Astrocyte (in vitro differentiated cells and primary cell): Measurements from ENCODE around the gene CNTLN.

Experiments
- EZH2 ChIP-seq: IDR thresholded peaks from 2 replicates; pipeline ENCODE4 v1.6.1; 2012; ENCODE audit warnings: mild to moderate bottlenecking, low read length, inconsistent platforms; ENCODE audit not compliant: insufficient read depth
- TF ChIP-seq, protein P1 (sequence below): IDR thresholded peaks from 2 replicates; pipeline ENCODE4 v1.5.1; 2011; ENCODE audit warnings: low read depth, mild to moderate bottlenecking, inconsistent platforms, low read length, moderate library complexity; ENCODE audit not compliant: insufficient read depth

DNA sequence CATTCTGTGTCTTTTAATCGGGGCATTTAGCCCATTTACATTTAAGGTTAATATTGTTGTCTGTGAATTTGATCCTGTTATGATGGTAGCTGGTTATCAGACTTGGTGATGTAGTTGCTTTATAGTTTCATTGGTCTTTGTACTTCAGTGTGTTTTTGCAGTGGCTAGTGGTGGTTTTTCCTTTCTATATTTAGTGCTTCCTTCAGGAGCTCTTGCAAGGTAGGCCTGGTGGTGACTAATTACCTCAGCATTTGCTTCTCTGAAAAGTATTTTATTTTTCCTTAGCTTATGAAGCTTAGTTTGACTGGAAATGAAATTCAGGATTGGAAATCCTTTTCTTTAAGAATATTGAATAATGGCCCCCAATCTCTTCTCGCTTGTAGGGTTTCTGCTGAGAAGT lies 156.9 kb downstream of the CNTLN start:
- TF ChIP-seq, protein P1, sequence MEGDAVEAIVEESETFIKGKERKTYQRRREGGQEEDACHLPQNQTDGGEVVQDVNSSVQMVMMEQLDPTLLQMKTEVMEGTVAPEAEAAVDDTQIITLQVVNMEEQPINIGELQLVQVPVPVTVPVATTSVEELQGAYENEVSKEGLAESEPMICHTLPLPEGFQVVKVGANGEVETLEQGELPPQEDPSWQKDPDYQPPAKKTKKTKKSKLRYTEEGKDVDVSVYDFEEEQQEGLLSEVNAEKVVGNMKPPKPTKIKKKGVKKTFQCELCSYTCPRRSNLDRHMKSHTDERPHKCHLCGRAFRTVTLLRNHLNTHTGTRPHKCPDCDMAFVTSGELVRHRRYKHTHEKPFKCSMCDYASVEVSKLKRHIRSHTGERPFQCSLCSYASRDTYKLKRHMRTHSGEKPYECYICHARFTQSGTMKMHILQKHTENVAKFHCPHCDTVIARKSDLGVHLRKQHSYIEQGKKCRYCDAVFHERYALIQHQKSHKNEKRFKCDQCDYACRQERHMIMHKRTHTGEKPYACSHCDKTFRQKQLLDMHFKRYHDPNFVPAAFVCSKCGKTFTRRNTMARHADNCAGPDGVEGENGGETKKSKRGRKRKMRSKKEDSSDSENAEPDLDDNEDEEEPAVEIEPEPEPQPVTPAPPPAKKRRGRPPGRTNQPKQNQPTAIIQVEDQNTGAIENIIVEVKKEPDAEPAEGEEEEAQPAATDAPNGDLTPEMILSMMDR, result no peak
- TF ChIP-seq EZH2, result no peak
